Measurements from ENCODE around the gene SLF2. TPM values are rescaled to one million over a fixed set of nuclear protein-coding genes. Genes with fewer than 3 reads are reported as not detected.

Gene SLF2
- total and polyA plus RNA-seq, 2 of the 13 experiments (the other 11 are each of a cell fraction or from before 2014, with no cell fraction given), result 12.2 to 48.1 TPM

- TF ChIP-seq, protein P1, sequence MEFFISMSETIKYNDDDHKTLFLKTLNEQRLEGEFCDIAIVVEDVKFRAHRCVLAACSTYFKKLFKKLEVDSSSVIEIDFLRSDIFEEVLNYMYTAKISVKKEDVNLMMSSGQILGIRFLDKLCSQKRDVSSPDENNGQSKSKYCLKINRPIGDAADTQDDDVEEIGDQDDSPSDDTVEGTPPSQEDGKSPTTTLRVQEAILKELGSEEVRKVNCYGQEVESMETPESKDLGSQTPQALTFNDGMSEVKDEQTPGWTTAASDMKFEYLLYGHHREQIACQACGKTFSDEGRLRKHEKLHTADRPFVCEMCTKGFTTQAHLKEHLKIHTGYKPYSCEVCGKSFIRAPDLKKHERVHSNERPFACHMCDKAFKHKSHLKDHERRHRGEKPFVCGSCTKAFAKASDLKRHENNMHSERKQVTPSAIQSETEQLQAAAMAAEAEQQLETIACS (CRISPR knock-in tag; IDR thresholded peaks at IDR 0.05), result no peak
- TF ChIP-seq SIX4 (CRISPR knock-in tag; IDR thresholded peaks at IDR 0.05) (peak; percentile 47; the same call in 1 of the 2 replicates), POLR2AphosphoS5 (IDR thresholded peaks at IDR 0.05; ENCODE audit: low read depth, low read length) (peak; percentile 51; the same call in 1 of the 2 replicates), ZNF556 (CRISPR knock-in tag; IDR thresholded peaks at IDR 0.05; ENCODE audit: borderline replicate concordance) (no peak), CBX2 (IDR thresholded peaks at IDR 0.05; ENCODE audit: low read depth, low read length) (no peak), CBX2 (CRISPR knock-in tag; IDR thresholded peaks at IDR 0.05; ENCODE audit: low read depth) (no peak), ZC3H4 (CRISPR knock-in tag; IDR thresholded peaks at IDR 0.05; ENCODE audit: borderline replicate concordance) (no peak; the same call in 1 of the 2 replicates), GABPB1 (CRISPR knock-in tag; IDR thresholded peaks at IDR 0.05) (peak; percentile 39; the same call in 1 of the 2 replicates), ZNF460 (CRISPR knock-in tag; IDR thresholded peaks at IDR 0.05; ENCODE audit: borderline replicate concordance) (no peak), ZNF564 (CRISPR knock-in tag; IDR thresholded peaks at IDR 0.05) (0 out of 2 replicates have a peak, but pooled peaks have one; percentile 50), TSC22D2 (CRISPR knock-in tag; IDR thresholded peaks at IDR 0.05; ENCODE audit: borderline replicate concordance) (peak; percentile 53; the same call in 1 of the 2 replicates), CREB1 (IDR thresholded peaks at IDR 0.05) (no peak), CREB1 (CRISPR knock-in tag; IDR thresholded peaks at IDR 0.05) (peak; percentile 76), ADNP (CRISPR knock-in tag; IDR thresholded peaks at IDR 0.05) (no peak), SRSF4 (IDR thresholded peaks at IDR 0.05; ENCODE audit: low read depth, low read length, poor library complexity, severe bottlenecking) (no peak), ZNF660 (CRISPR knock-in tag; IDR thresholded peaks at IDR 0.05; ENCODE audit: borderline replicate concordance, low read depth) (no peak), DNMT1 (CRISPR knock-in tag; IDR thresholded peaks at IDR 0.05) (no peak), ZNF205 (CRISPR knock-in tag; IDR thresholded peaks at IDR 0.05) (peak; percentile 81), ZNF605 (CRISPR knock-in tag; IDR thresholded peaks at IDR 0.05) (peak; percentile 75)
- TF ChIP-seq, protein P2, sequence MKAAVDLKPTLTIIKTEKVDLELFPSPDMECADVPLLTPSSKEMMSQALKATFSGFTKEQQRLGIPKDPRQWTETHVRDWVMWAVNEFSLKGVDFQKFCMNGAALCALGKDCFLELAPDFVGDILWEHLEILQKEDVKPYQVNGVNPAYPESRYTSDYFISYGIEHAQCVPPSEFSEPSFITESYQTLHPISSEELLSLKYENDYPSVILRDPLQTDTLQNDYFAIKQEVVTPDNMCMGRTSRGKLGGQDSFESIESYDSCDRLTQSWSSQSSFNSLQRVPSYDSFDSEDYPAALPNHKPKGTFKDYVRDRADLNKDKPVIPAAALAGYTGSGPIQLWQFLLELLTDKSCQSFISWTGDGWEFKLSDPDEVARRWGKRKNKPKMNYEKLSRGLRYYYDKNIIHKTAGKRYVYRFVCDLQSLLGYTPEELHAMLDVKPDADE (CRISPR knock-in tag; IDR thresholded peaks at IDR 0.05), result no peak
- TF ChIP-seq, protein P3, sequence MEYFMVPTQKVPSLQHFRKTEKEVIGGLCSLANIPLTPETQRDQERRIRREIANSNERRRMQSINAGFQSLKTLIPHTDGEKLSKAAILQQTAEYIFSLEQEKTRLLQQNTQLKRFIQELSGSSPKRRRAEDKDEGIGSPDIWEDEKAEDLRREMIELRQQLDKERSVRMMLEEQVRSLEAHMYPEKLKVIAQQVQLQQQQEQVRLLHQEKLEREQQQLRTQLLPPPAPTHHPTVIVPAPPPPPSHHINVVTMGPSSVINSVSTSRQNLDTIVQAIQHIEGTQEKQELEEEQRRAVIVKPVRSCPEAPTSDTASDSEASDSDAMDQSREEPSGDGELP (IDR thresholded peaks at IDR 0.05; ENCODE audit: borderline replicate concordance, low read depth), result peak; percentile 87; the same call in 1 of the 2 replicates
- TF ChIP-seq, protein P4, sequence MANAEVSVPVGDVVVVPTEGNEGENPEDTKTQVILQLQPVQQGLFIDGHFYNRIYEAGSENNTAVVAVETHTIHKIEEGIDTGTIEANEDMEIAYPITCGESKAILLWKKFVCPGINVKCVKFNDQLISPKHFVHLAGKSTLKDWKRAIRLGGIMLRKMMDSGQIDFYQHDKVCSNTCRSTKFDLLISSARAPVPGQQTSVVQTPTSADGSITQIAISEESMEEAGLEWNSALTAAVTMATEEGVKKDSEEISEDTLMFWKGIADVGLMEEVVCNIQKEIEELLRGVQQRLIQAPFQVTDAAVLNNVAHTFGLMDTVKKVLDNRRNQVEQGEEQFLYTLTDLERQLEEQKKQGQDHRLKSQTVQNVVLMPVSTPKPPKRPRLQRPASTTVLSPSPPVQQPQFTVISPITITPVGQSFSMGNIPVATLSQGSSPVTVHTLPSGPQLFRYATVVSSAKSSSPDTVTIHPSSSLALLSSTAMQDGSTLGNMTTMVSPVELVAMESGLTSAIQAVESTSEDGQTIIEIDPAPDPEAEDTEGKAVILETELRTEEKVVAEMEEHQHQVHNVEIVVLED (CRISPR knock-in tag; IDR thresholded peaks at IDR 0.05; ENCODE audit: borderline replicate concordance), result peak; percentile 29; the same call in 1 of the 2 replicates
- TF ChIP-seq, protein P5, sequence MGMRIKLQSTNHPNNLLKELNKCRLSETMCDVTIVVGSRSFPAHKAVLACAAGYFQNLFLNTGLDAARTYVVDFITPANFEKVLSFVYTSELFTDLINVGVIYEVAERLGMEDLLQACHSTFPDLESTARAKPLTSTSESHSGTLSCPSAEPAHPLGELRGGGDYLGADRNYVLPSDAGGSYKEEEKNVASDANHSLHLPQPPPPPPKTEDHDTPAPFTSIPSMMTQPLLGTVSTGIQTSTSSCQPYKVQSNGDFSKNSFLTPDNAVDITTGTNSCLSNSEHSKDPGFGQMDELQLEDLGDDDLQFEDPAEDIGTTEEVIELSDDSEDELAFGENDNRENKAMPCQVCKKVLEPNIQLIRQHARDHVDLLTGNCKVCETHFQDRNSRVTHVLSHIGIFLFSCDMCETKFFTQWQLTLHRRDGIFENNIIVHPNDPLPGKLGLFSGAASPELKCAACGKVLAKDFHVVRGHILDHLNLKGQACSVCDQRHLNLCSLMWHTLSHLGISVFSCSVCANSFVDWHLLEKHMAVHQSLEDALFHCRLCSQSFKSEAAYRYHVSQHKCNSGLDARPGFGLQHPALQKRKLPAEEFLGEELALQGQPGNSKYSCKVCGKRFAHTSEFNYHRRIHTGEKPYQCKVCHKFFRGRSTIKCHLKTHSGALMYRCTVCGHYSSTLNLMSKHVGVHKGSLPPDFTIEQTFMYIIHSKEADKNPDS (CRISPR knock-in tag; IDR thresholded peaks at IDR 0.05), result no peak
Measured at GRCh38 chr10:100970914-100971811, 58.4 kb downstream of the SLF2 start (continued).

Data from HepG2 (cell line).